NCI-H524 (cell line): ENCODE measurements around the gene ATP6V0B.
A peak's percentile ranks its signal among the peaks of the same experiment; 100 is the strongest.

Source experiments
- DNase-seq, 2 experiments: peaks; one replicate each; lab custom pipeline; 2025; lab: John Stamatoyannopoulos, UW

Gene ATP6V0B

DNA sequence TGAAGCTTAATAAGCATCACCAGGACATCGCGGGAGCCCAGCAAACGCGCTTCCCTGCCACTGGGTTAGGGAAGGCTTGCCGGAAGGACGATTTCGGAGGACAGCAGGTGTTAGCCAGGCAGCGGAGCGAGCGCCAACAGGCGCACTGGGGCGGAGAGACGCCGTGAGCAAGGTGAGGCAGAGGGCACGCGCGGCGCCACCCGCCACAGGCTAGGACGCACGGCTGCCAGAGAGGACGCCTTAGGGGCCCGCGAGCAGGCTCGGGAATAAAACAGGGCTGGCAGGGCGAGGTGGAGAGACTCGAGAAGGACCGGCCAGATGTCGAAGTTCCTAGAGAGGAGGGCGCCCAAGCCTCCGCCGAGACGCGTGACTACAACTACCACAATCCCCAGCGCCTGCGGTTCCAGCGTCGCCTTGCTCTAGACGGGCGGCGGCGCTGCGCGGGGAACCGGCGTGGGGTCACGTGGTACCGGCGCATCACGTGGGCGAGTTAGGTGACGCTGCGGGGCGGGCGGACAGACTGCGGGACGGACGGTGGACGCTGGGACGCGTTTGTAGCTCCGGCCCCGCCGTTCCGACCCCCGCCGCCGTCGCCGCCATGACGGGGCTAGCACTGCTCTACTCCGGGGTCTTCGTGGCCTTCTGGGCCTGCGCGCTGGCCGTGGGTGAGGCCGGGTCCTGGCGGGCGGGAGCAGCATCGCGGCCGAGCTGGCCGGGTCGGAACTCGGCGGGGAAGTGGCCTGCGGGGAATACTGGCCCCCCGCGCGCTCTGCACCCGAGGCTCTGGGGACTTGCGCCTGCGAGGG lies at the start of gene ATP6V0B:
ATP6V0B (plus strand) TSS at position 518 of the 806 bp plus-strand sequence; CDS start at position 599, 81 bp downstream.
- peak; percentile 85 to 94 for DNase-seq

DNA sequence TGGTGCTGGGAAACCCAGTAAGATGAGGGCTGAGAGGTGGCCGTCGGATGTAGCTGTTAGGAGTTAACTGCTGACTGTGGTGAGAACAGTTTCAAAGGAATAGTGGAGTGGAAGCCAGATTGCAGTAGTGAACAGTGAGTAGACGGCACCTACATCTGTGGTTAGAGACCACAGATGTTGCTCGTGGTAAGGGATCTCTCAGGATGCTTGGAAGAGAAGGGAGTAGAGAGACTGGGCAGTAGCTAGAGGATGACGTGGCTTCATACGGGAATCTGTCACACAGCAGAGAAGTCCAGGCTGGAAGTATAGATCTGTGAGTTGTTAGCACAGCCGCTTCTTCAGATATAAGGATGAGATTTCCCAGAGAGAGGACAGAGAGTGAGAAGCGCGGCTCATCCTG lies 48.9 kb upstream of the ATP6V0B start:
- no peak for DNase-seq

DNA sequence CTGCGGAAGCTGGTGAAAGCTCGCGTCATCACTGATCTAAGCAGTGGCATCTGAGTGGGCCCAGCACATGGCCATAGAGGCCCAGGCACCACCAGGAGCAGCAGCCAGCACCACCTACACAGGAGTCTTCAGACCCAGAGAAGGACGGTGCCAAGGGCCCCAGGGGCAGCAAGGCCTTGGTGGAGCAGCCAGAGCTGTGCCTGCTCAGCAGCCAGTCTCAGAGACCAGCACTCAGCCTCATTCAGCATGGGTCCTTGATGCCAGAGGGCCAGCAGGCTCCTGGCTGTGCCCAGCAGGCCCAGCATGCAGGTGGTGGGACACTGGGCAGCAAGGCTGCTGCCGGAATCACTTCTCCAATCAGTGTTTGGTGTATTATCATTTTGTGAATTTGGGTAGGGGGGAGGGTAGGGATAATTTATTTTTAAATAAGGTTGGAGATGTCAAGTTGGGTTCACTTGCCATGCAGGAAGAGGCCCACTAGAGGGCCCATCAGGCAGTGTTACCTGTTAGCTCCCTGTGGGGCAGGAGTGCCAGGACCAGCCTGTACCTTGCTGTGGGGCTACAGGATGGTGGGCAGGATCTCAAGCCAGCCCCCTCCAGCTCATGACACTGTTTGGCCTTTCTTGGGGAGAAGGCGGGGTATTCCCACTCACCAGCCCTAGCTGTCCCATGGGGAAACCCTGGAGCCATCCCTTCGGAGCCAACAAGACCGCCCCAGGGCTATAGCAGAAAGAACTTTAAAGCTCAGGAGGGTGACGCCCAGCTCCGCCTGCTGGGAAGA lies 44.4 kb upstream of the ATP6V0B start:
- DNase-seq: no peak

DNA sequence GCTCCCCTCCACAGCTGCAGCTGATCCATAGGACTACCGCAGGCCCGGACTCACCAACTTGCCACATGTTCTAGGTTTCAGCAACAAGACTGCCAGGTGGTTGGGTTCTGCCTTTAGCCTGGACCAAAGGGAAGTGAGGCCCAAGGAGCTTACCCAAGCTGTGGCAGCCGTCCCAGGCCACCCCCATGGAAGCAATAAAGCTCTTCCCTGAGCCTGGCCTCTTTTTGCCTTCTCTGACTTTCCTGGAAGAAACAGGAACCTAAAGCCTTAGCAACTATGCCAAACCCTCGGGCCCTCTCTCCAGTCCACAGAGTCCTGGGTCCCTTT lies 43.8 kb upstream of the ATP6V0B start:
- DNase-seq: no peak

DNA sequence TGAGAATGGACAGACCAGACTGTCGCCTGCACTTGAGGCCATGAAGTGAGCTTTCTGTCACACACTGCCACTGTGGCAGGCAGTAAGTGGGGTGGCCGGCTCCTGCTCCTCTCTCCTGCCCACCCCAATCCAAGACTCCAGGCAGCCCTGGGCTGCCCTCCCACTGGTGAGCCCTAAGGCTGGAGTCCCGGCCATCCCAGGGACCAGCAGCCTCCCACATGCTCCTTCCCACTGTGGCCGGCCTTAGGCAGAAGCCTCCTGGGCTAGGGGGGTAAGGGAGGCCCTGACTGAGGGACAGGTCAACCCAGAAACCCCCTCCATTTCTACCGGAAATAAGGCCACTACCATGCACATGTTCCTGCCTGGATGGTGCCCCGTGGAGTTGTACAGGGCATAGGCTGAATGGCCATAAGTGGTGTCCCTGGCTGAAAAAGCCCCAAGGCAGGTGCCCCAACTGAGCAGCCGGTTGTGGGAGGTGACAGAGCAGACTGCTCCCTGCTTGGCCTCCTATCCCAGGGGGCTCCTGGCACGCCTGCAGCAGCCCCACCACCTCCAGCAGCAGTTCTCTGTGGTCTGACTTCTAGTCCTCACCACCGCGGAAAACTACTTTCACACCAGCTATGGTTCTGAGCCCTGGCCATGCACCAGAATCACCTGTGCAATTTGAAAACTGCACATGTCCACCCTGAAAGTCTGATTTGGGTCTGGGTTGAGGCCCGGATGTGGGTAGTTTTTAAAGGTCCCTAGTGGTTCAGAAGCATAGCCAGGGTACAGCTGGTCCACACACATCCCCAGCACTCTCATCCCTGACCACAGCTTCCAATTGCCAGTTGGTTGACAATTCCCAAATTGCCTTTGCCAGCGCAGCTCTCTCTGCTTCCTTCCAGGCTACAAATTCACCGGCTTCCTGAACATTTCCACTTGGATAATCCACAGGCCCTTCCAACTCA lies 42.8 kb upstream of the ATP6V0B start:
- no peak for DNase-seq

DNA sequence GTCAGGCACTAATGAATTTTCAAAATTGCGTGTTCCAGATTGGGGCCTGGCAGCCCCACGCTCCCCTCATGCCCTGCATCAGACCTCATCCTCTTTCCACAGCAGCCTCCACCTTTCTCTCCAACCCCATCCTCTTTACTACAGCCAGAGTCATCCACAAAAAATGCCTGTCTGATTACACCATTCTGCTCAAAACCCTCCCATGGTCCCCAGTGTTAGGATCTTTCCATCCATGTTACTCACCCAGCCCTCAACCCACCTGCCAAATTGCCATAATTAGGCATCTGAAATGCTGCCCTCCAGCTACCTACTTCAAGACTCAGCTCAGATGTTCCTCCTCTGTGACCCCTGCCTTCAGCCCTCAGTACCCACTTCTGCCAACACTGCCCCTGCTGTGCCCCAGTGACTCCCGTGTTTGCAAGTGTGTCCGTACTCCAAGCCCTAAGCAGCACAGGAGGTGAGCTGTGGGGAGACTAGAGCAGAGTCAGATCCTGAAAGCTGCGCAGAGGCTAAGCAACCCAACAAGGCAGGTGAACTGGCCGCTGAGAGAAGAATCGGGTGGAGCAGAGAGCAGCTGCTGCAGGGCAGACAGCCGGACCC lies 41.9 kb upstream of the ATP6V0B start:
- DNase-seq: no peak

DNA sequence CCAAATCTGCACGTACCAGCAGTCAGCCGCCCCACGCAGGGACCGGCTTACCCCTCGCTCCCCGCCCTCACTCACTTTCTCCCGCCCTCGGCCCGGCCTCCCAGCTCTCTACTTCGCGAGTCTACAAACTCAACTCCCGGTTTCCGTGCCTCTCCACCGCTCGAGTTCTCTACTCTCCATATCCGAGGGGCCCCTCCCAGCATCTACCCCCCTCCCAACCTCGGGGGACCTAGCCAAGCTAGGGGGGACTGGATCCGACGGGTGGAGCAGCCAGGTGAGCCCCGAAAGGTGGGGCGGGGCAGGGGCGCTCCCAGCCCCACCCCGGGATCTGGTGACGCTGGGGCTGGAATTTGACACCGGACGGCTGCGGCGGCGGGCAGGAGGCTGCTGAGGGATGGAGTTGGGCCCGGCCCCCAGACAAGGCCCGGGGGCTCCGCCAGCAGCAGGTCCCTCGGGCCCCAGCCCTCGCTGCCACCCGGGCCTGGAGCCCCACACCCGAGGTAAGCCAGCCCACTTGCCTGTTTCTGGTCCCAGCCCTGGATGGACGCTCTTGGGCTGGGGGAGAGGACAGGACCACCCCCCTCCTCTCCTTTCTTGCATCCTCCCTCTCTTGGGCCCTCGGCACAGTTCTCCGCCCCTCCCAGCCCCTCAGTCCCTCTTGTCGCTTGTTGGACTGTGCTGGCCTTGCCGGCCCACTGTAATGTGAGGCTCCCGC lies 41.2 kb upstream of the ATP6V0B start, which contains the start of gene ARTN:
ARTN (plus strand) TSS at position 416 of the 715 bp plus-strand sequence. CDS start 1,856 bp downstream, outside the sequence.
- peak in 1 of 2 experiments; percentile 49 for DNase-seq

DNA sequence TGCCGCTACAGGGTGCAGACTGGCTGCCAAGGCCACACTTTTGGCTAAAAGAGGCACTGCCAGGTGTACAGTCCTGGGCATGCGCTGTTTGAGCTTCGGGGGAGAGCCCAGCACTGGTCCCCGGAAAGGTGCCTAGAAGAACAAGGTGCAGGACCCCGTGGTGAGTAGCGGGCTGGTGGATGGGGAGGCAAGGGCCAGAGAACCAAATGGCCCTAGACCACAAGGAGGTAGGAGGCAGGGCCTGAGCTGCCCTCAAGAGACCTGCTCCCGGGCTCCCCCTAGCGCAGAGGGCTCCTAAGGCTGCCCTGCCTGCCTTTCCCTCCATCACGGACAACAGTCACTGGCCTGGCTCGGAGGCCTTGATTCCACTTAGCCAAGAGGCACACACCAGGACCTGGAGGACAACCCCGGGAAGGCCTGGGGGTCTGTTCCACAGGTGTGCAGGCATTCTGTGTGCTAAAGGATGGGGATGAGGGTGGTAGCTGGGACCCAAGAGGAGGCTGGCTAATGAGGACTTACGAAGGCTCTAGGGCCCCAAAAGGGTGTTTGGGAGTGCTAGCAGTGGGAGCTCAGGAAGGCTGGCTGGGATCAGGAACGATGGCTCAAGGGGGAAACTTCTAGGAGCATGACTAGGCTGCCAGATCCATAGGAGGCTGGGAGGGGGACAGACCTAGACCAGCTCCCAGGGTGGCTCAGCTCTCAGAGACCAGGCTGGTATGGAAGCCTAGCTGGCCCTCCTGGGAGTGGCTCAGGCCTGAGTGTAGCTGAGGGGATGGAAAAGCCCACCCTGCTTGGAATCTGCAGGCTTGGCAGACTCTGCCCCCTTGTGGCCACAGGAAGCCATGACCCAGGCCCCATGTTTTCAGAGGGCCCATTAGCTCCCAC lies 40.4 kb upstream of the ATP6V0B start:
- peak; percentile 62 to 79 for DNase-seq

DNA sequence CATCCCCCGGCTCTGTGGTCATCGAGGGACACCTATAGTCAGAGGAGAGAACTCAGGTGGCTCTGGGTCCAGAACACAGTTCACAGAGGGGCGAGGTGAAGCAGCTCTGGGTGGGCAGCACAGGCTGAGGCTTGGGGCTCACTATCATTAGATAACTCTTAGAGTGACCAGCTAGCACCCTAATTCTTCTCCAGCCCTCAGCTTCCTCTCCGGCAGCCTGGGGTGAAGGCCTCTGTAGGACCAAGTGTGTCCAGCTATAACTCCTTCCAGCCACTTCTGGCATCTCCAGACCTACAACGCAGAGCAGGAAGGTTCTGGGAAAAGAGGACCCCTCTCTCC lies 39.8 kb upstream of the ATP6V0B start:
- DNase-seq: no peak

DNA sequence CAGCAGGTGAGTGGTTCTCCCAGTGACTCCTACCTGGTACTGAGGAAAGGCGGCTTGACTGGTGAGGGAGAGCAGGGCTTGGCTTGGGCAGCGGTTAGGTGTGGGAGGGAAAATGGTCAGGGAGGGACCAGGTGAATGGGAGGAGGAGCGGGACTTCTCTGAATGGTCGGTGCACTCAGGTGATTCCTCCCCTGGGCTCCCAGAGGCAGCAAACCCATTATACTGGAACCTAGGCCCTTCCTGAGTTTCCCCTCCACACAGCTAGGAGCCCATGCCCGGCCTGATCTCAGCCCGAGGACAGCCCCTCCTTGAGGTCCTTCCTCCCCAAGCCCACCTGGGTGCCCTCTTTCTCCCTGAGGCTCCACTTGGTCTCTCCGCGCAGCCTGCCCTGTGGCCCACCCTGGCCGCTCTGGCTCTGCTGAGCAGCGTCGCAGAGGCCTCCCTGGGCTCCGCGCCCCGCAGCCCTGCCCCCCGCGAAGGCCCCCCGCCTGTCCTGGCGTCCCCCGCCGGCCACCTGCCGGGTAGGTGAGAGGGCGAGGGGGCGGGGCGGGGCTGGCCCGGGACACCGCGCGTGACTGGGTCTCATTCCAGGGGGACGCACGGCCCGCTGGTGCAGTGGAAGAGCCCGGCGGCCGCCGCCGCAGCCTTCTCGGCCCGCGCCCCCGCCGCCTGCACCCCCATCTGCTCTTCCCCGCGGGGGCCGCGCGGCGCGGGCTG lies 38.9 kb upstream of the ATP6V0B start:
- DNase-seq: no peak

DNA sequence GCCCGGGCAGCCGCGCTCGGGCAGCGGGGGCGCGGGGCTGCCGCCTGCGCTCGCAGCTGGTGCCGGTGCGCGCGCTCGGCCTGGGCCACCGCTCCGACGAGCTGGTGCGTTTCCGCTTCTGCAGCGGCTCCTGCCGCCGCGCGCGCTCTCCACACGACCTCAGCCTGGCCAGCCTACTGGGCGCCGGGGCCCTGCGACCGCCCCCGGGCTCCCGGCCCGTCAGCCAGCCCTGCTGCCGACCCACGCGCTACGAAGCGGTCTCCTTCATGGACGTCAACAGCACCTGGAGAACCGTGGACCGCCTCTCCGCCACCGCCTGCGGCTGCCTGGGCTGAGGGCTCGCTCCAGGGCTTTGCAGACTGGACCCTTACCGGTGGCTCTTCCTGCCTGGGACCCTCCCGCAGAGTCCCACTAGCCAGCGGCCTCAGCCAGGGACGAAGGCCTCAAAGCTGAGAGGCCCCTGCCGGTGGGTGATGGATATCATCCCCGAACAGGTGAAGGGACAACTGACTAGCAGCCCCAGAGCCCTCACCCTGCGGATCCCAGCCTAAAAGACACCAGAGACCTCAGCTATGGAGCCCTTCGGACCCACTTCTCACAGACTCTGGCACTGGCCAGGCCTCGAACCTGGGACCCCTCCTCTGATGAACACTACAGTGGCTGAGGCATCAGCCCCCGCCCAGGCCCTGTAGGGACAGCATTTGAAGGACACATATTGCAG lies 38.2 kb upstream of the ATP6V0B start:
- peak in 1 of 2 experiments; percentile 32 for DNase-seq

DNA sequence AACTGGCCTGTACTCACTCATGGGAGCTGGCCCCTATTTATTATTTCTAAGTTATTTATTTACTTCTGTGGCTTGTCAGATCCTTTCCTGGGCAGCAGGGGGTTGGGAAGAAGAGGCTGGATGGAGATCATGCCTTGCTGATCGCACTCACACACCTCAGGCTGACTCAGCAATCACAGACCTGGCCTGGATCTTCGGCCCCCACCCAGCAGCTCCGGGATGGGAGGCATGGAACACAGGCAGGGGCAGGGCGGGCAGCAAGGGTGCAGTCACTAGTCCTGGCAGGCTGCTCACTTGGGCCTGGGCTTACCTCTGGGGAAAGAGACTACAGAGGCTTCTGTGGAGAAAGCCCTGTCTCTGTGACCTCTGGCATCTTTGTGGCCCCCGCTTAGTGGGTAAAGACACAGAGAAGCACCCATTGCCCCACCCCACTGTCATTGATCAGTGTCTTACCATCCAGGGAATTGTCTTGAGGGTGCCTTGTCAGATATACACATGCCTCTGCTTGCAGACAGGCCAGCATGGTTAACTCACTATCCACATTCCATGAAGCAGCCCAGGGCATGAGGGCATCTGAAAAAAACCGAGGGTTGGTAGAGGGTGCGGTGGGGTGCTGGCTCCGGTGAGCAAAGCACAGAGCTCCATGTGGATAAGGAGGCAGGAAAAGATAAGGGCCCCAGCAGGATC lies 37.4 kb upstream of the ATP6V0B start:
- no peak for DNase-seq

DNA sequence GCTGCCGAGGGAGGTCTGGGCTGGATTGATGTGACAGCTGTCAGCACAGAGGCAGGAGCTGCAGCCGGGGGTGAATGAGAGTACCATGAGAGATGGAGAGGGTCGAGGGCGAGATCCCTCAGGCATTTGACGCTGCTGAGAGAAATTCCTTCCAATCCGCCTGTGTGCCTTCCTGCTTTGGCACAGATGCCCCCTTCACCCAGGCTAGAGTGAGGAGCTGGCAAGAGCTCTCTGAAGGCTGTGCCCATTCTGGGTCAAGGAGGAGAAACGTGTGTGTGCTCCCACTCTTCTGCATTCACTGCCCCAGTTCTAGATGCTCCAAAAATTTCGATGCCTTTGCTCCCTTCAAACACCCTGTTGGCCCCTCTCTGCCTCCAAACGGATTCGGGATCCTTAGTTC lies 36.4 kb upstream of the ATP6V0B start:
- DNase-seq: no peak

DNA sequence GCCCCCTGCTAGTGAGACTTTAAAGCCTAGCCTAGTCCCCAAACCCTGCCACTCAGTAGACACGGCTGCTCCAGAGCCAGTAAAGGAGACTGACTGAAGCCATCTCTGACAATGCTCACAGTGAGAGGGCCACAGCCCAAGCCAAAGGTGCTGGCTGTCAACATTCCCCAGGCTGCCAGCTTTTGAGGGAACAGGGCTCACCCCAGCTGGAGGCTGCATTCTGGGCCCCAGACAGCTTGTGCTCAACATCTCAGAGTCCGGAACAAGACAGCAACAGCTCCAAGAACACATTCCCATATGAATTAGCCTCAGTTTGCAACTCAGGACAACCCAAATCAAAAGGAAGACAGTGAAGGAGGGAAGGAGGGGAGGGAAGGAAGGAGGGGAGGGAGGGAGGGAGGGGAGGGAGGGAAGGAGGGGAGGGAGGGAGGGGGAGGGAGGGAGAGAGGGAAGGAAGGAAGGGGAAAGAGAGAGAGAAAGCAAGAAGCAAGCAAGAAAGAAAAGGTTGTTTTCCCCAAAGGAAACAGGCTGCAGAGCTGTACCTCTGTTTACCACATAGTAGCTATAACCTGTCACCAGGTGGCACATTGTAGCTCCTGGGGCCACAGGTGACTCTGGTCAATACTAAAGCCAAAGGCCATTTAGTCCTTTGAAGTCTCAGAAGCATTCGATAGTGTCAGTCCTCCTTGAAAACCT lies 35.7 kb upstream of the ATP6V0B start:
- DNase-seq: no peak

DNA sequence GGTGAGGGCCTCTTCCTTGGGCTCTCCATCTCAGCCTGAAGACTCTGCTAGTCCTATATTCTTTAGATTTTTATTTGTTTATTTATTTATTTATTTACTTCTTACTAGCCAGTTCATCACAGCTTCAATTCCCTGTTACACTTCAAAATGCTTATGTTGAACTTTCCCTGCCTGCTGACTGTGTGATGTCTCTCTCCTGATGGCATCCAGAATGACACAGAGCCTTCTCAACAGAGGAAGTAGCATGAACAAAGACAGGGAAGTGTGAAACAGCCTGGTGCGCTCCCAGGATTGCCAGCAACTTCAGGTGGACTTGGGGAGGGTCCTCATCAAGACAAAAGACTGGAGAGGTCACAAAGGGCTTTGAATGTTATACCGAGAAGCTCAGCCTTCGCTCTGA lies 32.3 kb upstream of the ATP6V0B start:
- DNase-seq: no peak

DNA sequence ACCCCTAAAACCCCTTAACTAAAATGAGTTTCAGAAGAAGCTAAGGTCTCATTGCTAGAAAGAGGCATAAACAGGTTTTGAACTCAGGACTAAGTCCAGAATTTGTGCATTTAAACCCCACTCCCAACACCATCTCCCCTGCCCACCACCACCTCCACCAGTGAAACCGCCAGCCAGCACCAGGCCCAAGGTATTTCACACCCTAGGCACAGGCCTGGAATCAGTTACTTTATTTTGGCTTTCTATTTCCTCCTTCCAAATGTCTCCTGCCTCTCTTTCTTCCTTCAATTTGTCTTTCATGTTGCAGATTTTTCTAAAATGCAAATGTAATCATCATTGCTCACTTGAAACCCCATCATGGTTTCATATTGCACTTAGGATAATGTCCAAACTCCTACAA lies 29.9 kb upstream of the ATP6V0B start:
- DNase-seq: no peak

DNA sequence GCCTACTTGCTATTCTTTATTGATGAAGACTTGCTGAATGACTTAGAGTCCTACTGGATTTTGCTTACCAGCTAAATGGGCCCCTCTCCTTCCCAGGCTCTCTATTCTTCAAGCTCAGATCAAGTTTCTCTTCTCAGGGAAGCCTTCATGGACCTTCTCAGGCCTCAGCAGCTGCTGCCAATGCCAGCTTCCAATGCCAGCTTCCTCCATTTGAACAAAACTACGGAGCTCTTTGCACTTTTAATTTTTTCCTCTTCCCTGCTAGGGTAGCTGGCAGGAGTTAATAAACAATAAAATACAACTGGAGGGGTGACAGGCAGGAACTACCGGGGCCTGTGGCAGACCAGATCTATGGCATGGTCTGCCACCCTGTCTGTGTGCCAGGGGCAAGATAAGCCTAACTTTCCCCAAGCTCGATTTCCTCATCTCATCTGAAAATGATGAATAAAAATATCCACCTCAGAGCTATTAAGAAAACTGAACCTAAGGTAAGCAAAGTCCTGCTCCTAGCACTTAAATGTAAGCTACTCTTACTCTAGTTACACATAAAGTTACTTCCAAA lies 29.0 kb upstream of the ATP6V0B start:
- DNase-seq: no peak
